HG03558 (cell line): Measurements from ENCODE around the gene STAC.
A peak's percentile ranks its signal among the peaks of the same experiment; 100 is the strongest.

Experiments used
- ATAC-seq: cut with Tn5 transposase; IDR thresholded peaks from one replicate; pipeline ENCODE4 v1.9.1; 2021; ENCODE audit warnings: moderate number of reproducible peaks; ENCODE audit not compliant: unreplicated experiment; ENCODE audit errors: extremely low read depth

The STAC gene

DNA sequence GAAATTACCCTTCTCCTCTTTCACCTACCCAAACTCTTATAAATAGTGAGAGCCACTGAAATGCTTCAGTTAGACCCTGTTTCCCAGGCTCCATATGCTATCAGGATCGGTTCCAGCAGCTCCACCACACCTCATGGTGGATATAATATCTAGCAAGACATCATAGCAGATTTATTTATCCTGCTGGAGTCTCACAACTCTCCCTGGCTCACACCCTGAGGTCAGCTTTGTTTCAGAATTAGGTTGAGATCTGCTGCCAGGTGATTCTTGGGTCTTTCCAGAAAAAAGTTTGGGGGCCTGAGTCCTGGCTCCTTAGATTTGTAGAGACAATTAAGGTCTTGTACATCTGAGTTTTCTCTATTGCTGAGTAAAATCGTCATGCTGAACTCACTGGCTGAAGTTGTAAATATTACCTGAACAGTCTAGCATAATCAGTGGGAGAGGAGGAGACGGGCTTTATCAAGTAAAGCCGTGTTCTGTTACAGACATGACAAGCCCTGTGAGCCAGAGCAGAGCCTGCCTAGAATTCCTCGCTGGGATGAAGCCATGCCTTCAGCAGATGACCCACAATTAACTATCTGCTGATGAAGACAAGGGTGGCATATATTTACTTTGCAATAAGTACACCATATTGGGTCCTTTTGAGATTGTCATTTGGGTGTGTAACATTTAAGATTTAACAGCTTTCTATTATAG lies 131.6 kb downstream of the STAC start:
- ATAC-seq, result no peak

DNA sequence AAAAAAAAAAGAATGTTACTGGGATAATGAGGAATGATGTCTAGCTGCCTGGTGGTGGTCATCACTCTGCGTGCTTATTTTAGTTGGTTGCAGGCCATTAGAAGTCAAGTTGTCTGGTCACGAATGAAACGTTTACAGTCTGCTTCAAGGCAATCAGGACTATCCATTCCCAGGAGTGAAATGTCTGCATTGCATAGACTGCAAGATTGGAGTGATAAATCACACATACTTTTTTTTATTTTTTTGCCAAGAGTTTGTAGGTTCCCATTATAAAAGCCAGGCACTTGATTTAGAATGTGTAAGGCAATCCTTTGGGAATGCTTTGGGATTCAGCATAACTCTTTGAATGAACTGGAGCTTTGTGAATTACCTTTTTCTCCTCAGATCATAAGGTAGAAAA lies 132.3 kb downstream of the STAC start:
- ATAC-seq, result no peak

DNA sequence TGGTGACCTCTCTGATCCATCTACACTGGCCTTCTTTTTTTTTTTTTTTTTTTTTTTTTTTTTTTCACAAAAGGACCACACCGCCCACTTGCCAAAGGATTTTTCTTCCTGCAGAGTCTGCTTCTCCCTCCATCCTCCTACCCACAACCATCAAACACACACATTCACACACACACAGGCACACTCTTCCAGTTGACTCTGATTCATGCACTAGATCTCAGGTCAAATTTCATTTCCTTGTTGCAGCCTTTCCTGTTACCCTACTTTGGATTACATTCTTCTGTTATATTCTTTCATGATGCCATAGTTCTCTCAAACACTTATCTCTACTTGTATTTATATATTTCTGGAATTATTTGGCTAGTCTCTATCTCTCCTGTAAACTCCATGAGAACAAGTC lies 133.9 kb downstream of the STAC start:
- no peak for ATAC-seq

DNA sequence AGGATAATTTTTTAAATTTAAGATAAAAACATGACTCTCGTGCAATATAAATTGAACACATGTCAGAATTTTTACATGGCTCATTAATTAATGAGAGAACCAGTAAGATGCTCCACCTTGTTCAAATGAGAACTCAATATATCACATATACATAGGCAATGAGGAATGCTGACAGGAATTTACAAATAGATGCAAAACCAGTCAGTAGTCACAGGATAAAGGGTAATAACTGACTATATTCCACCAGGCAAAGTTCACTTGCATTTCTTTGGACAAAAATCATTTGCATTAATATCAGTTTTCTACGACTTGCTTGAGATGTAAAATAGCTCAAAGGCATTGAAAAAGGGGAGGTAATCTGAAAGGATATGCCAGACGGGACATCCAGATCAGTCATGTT lies 139.4 kb downstream of the STAC start:
- ATAC-seq, result no peak

DNA sequence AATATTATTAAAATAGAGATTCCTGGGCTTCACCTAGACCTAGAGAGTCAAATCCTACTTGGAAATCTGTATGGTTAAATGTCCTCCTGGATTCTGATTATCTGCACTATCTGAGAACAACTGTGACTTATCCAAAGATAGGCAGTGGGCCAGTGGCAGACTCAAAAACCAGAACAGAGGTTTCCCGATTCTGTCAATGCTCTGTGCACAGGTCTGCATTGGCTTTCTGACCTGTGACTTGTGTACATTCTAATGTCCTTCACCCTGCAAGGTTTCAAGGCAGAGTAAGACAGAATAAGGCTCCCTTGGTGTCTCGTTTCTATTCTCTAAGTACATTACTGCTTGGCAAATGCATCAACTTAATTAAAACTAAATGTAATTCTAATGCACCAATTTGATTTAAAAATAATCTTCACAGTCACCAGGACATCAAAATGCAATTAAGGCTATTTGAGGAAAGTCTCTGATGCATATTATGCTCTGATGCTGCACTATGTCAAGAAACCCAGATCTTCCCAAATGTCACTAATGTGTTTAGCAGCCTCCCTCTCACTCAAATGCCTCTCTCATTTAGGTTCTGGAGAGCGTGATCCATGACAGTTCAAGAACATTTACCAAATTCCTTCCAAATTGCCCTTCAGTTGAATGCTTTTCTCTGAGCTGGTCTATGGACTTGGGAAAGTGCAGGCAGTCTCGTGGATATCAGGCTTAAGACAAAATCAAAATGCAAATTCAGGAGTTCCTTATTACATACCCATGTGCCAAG lies 140.1 kb downstream of the STAC start:
- no peak for ATAC-seq

DNA sequence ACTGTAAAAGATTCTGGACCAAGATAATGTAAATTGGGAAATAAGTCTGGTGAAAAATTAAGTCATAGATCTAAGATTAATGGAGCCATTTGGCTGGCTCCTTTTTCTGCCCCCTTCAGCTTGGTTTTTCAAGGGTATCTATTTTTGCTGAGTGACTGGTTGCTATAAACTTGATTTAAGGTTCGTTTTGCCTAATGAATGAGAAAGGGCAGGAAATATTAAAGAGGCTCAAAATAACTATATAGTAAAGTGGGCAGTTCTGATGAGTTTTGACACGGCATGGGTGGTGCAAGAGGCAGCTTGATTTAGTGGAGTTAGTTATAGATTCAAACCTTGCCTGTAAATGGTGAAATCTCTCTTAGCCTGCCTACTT lies 140.7 kb downstream of the STAC start:
- no peak for ATAC-seq

DNA sequence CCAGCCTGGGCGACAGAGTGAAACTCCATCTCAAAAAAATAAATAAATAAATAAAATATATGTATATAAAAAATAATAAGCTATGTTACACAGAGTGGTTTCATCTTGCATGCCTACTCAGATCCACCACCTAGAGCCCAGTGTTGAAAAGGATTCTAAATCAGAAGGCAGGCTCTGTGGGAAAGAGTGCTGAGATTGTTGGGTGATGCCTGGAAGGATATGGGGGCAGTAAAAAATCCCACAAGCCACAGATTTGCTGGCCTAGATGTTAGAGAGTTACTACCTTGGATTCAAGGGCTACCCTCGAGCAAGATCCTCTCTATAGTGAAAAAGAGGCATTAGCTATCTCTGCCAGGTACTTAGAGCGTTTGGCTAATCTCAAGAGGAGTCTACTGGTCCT lies 144.3 kb downstream of the STAC start:
- no peak for ATAC-seq

DNA sequence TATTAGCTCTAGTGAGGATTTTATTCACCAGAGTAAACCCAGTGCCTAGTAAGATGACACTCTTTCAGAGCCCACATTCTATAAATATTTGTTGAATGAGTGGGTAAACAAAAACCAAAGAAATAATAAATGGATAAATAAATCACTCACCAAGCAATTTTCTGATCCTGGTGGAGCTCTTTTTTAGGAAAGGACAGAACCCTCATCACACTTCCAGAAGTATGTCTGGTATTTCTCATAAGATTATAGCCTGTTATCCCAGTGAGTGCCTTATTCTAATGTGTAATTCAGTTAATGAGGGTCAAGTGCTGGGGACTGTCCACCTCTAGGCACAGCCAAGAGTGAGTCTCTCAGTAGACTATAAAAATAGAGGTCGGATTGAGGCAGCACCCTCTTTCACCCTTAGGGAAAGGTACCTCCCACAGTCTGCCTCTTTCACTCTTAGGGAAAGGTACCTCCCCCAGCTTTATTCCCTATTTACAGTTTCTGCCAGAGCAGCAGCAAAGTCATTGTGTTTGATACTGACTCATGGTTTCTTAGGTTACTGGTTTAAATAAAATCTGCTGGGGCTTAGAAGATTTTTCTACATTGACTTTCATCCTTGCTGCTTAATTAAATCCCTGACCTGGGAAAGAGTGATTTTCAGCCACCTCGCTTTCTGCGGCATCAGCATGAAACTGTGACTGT lies 145.0 kb downstream of the STAC start:
- no peak for ATAC-seq

DNA sequence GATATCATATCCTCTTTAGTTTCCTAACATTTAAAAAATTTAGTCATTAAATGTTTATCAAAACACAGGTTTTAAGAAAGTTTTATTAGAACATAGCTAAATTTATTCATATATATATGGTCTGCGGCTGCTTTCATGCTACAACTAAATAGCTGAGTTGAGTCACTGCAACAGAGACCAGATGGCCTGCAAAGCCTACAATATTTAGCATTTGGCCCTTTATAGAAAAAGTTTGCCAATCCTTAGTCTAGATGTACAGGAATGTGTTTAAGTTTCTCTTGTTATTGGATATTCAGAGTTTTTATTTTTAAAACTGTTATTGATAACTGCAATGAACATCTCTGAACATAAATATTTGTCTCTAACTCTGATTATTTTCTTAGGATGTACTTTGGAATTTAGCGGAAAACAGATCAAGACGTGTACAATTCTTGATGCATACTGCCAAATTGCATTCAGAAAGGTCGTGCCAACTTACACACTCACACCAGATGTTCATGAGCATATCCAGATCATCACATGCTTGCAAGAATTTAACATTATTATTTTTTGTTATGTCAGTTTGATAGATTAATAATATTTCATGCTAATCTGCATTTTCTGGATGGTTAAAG lies 157.9 kb downstream of the STAC start:
- ATAC-seq, result no peak

DNA sequence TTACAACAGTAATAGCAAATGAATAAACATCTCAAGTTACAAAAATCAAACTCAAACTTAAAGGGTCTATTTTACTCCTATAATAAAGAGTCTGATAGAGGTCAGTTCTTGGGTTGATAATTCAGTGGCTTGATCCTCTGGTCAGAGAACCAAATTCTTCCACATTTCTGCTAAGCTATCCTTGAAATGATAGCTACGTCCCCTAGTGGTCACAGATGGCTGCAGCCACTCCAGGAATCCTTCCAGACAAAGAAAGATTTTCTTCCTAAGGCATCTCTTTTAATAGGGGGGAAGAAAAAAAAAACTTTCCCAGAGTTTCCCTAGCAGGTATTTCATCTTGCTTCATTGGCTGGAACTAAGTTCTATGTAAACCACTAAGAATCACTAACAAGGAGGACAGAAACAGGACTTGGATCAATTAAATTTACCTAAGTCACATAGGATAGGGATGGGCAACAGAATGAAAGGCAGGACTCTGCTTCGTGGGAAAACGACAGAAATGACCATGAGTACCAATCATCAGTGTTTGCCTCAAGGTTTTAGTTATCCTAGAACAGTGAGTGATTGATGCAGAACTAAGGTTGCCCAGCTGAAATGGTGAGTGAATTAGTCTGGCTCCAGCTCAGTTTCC lies 160.7 kb downstream of the STAC start:
- ATAC-seq, result no peak

DNA sequence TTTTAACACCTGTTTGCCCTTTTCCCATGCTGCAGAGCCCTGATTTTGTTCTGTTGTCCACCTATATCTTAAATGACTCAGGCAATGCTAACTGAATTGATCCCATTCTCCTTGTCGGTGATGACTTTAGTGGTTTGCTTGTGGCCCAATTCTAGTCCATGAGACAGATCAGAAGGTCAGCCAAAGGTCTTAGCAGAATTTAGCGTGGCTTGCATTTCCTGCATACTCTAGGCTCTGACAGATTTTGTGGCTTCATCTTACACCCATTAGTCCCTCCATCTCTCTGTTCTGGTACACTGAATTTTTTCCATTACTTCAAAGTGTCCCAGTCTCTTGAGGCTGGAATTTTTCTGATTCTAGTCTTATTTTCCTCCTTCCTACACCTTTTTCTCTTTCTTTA lies 161.9 kb downstream of the STAC start:
- ATAC-seq, result no peak

DNA sequence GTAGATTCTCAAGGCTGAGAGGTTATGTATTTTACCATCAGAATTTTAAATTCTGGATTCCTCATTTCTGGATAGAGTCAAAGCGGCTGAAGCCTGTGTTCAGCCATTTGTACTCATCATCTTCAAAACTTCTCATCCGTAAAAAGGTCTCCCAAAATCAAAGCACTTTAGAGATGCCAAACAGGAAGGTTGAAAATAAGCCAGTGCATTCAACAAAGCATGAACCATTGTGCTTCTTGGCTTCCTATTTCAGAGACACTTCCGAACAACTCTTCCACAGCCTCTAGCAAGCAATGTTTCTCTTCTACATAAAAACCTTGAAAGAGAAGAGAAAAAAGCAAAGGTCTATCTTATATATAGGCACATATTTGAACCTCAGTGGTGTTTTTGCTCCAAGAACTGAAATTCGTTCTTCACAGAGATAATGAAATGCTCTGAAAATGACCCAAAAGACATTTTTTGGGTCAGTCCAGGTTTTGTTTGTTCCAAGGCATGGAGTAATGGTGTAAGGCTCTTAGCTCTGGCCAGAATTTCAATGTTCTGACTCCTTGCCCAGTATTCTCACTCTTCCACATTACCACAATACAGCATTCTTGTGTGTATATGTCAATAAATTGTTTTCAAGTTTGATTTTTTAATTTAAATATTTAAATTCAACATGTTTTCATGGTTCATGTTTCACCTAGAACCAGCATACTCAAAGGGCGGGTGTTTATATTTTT lies 163.1 kb downstream of the STAC start:
- no peak for ATAC-seq

DNA sequence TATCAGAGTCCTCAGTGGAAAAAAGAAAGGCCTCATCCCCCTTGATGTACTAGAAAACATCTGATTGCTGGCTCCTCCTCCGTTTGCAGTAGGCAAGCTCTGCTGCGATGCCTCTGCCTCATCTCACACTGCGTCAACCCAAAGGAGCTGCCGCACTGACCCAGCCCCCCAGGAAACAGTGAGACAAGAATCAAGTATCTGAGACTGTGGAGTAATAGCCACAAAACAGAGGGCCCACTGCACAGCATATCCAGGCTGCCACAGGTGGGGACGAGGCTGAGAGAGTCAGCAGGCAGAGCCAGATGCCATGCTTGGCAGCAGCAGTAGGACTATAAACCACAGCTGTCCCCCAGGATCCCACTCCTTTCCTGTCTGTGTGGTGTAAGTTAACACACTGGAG lies 165.9 kb downstream of the STAC start:
- no peak for ATAC-seq

DNA sequence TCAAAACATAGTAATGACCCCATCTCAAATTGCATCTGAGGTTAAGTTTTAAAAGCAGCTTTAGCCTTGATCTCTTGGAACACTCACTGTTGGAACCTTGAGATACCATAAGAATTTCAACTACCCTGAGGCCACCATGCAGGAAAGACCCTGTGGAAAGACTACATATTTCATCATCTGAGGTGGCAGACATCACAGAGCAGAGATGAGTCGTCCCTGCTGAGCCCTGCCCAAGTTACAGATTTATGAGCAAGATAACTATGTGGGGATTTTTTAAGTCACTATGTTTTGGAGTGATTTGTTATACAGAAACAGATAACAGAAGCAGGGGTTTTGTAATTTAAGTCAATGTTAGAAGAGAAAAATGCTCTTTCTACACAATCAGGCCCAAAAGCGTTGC lies 168.4 kb downstream of the STAC start:
- no peak for ATAC-seq

DNA sequence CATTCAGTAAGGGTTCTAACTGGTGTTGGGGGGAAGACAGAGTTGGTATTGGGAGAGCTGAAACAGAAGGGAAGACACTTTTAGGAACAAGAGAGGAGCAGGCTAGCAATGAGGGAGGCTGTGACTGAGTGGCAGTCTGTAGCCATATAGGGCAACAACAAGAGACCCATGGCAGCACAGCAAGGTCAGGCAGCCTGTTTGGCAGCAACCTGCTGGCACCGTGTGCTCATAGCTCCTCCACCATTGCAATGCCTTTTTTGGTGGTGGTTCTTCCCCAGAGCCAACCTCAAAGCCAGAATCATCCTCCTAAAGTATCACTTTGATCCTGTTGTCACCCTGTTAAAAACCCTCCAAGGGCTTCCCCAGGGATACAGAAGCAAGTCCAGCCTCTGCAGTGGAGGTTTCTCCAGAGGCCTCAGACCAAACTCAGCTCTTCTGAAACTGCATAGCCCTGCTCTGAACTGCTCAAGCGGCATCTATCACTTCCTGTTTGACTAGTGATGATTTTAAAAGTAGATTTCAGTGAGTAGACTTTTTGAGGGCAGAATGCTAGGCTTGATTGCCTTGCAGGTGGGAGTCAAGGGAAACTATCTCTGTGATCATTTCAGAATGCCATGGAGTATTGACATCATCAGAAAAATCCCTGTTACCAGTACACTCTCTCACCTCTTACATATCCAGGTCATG lies 176.9 kb downstream of the STAC start:
- peak; percentile 70 for ATAC-seq

DNA sequence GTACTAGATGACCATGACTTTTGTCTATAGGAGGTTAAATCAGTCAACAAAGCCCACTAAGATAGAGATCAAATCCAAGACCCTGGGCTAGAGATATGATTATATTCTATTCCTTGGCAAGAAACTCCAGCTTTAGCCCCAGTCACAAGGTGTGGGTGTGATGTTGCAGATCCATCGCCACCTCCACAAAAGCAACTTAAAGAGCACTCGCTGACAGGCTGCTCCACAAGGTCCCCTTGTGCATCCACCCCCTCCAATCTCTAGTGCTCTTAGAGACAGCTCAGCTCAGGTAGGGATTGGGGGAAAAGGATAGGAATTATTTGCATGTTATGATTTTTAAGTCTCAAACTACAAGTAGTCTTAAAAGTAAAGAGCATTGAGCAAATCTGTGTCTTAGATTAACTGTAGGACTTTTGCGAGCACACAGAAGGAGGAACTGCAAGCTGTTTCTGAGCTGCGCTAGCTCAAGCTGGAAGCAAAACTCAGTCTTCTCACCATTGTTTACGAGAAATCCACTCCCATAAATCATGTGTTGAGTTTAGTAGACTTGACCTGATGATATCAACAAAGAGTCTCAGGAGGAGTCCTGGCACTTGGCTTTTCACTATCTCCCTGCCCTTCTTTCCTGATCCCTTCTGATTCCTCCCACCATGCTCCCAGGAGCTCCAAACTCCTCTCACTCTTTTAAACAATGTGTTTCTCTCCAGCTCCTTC lies 177.6 kb downstream of the STAC start:
- ATAC-seq, result no peak

DNA sequence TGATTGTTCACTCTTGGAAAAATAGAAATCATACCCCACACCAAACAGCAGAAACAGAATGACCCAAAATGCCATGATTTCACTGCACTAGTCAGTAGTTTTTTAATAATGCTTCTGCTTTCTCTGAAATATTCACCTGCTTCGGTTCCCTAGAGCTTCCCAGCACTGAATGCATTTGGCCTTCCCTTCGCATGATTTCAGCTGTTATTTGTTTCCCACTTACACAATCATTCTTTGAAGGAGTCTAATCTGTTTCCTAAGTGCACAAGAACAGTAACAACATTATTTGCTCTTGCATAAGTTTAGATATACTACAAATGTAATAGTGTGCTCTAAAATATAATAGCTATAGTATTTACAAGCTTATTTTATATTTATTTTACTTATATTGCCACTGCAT lies 178.7 kb downstream of the STAC start:
- ATAC-seq, result no peak

DNA sequence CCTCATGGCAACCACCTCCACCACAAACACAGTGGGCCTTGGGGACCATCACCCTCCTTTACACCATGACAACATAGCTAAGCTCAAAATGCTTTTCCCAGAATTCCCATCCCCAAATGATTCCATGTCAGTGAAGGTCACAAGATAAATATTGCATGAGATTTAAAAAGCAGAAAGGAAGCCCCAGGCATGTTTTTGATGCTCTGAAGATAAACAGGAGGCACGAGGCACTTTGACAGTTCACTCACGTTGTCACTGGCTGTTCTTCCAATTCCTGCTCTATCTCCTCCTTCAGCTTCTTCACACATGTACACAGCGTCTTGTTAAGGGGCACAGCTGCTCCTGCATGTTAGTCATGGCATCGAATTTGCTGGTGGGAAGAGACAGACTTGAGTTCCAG lies 180.4 kb downstream of the STAC start:
- ATAC-seq, result no peak

DNA sequence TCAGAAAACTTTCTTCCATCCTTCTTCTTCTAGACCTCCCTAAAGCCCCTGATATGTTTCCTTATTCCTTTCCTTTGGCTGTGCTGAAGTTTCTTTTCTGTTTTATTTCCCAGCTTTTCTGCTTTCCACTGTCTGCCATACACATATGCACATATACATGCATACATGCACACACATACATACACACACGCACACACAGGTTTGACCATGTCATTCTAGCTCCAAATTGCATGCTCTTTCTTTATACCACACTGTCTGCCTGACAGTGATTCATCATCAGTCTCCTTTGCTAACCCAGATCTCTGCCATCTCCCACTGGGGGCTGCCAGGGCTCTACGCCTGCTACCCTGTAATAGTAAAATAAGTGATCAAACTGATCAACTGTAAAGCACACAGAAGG lies 181.3 kb downstream of the STAC start:
- no peak for ATAC-seq
